Raji (cell line): ENCODE results near the gene FOXF1.

Experiments
- POLR2A ChIP-seq: IDR thresholded peaks from 2 replicates; pipeline ENCODE4 v1.6.1; 2011; ENCODE audit warnings: low read depth, low read length, control low read depth; ENCODE audit not compliant: insufficient read depth

Gene FOXF1

DNA sequence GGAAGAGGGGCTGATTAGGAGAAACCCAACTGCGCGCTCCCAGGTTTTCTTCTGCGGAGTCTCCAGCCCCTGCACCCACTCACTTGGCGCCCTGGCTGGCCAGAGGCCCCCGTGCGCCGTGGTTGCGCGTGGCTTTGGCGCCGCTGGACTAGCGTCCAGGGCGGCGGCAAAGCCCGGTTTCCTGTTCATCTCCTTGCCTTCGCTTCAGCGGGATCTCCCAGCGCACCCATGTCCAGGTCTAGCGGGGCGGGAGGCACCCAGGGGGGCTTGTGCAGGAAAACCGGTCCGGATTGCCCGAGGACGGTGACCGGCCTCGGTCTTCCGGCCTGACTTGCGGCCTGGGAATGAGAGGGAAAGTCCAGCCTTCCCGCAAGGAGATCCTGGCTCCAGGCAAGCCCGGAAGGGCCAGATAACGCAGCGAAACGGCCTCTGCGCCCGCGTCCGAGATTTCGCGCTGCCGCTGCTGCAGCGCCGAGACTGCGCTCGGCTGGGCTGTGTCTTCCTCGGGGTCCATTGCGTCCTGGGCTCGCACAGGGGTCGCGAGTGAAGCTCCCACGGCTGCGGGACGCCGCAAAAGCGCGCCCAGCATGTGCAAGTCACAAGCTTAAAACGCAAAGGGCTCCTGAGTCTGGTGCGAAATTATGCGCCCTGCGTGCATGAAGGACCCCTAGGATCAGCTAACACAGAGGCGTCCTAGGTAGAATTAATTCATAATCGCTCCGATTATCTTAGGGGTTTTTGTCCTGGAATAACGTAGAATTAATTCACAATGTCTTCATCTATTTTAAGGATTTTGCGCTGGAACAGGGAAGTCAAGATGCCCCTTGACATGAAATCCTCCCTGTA lies 5.7 kb downstream of the FOXF1 start:
- TF ChIP-seq POLR2A: no peak

DNA sequence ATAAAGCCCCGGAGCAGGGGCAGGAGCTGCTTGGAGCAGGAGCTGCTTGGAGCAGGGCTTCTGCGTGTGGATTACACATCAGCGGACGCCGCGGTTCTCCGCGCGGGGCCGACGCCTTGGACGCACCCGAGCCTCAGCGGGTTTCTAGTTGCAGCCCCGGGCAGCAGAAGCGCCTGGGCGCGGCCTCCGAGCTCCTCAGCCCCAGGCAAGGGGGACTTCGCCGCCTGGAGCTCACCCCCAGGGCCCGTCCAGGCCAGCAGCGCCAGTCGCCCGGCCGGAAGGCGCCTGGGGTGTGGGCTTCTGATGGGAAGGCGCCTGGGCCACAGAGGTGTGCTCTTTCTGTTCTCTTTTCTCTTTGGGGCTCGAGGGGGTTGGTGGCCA lies 6.3 kb downstream of the FOXF1 start:
- no peak for TF ChIP-seq POLR2A

DNA sequence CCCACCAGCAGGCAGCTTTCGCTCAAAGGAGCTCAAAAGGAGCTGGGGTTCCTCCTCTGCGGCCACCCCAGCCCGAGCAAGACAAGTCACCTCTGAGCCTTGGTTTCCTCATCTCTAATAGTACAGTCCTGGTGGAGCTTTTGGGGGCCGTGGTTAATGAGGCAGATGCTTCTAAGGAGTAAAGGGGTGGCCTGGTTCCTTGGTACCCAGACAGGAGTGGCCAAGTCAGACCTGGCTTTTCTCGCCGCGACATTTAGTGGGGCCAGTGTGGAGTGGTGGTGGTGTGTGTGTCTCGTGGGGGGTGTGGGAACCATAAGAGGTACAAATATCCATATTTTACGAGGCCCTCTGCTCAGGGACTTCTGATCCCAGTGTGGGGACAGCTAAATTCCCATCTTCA lies 6.7 kb downstream of the FOXF1 start:
- no peak for TF ChIP-seq POLR2A

DNA sequence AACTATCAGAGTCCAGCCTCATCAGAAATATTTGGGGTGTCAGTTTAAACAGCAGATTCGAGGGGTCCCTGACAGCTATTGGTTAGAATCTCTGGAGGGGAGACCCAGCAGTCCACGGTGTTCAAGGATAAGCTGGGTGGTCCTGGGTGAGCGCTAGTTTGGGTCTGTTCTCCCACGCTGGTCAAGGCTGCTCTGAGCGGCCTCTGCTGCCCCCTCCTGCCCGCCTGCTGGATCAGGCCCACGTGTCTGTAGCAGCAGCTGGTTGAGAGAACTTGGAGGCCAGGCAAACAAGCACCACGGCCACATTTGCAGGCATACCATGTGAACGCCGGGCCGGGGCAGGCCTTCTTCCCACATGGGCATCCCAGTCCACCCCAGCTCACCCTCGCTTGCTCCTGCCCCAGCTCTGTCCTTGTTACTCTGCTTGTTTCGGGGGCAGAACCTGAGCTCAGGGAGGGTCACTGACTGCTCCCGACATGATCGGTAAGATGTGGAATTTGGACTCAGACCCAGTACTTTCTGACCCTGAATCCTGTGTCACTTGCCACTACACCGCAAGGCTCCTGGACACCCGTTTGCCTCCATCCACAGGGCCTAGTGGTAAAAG lies 7.4 kb downstream of the FOXF1 start:
- TF ChIP-seq POLR2A: no peak

DNA sequence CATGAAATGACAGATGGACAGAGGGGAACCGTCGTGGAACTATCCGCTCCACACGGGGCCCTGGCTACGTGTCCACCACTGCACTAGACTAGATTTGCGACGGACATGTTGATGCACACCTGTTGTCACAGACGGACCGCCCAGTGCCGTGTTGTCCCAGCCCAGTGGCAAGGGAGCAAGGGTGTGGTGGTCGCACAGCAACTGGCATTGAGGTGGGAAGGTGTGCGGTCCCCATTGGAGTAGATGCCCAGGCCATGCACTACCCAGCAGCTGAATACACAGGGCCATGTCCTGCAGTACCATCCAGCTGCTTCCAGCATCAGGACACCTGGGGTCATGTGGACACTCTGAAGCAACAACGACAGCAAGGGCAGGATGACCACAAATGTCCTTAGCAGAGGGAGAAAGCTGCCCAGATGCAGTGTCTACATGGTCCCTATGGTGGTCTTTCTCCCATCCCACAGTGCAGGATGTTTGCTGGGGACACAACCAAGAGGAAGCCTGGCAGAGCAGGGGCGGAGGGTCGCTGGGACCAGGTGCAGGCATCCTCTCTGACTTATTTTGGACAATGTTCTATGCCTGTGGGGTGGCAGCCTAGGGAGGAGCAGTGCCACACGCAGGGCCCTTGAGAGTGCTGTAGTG lies 8.8 kb downstream of the FOXF1 start:
- TF ChIP-seq POLR2A: no peak

DNA sequence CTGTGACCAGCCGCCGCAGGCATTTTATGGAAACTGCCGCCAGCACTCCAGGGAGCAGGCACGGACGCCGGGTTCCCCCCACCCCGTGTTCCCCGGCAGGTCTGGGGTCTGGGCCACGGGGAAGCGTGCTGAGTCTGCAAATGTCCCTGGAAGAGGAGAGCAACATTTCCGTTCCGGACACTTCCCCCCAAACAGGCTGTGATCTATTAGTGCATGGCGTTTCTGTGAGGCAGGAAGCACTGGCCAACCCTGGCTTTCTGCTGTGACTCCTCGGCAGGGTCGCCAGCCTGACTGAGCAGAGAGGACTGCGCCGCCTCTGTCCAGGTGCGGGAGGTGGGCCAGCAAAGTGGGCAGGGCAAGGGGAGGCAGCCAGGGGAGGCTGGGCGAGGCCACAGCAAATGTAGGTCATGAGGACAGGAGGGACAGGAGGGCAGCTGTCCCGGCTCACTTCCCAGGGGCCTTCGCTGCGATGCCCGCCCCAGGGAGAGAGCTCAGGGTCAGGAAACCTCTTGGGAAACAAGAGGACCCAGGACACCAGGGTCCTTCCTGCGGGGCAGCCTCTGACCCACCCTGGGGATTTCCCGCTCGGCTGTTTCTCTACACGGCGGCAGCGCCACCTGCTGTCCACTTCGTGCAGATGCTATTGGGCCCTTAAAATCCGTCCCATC lies 9.5 kb downstream of the FOXF1 start:
- TF ChIP-seq POLR2A: no peak

DNA sequence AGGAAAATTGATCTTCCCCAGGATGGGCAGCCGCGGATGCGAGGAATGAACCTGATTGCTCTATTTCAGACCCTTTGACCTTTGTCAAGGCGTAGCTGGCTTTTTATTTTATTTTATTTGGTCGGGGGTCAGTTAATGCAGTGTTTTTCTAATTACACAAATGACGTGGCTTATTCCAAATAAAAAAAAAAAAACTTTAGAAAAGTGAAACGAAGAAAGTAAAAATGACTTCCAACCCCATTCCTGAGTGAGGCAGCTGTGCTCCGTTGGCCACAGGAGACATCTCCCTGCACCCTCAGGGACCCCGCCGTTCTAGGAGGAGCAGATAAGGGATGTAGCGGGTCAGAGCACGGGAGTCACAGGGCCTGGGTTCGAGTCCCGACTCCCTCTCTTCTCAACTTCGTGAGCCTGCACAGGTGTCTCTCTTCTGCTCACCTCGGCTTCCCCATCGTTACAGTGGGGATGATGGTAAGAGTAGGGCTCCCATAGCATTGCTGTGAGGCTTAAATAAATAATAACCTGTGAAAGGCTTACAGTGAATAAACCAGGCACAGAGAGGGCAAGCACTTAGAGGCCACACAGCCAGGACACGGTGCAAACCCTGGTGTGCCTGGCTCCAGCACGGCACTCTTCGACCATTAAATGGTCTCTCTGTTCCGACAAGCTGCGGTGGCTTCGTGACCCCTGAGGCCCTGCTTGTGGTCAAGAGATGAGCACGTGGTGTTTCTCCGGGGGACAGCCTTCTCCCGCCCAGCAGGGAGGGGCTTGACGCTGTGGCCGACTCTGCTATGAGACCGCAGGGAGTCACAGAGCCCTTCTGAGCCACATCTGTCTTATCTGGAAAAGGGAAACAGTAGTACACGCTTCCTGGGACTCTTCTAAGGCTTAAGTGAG lies 10.2 kb downstream of the FOXF1 start:
- no peak for TF ChIP-seq POLR2A

DNA sequence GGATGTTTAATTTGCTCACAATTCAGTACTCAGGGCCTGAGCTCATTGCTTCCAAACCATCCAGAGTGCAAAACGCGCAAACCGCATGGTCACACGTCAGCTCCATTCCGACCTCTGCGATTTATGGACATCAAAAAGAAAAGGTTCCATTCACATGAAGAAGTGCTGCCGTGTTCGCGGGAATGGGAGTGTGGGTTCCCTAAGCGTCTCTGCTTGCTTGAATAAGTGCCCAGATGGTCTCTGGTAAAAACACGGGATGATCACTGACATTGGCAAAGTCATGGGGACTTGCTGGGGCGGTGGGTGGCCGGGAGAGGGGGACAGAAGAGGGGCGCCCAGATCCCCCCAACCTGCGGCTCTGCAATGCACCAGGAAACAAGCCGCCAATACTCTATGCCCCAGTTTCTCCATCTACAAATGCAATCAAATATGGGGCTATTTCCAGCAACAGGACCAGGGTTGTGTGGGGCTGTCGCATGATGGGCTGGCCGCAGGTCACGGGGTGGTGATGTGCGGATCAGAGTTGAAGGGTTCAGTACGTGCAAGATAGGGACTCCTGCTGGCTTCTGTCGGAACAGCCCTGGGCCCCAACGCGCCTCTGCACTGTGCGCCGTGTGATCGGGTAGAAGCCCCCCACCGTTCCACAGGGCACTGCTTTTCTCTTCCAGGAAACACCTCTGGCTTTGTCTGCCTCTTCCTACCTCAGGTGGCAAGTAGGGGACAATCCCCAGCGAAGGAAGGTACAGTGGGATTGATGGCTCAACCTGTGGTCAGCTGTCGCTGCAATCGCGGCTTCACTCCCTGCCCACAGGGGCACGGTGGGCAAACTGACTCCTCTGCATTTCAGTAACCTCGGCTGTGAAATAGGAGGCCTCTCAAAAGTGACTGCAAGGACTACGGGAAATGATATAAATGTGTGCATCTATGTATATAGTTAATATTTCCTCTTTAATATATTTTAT lies 11.2 kb downstream of the FOXF1 start:
- no peak for TF ChIP-seq POLR2A

DNA sequence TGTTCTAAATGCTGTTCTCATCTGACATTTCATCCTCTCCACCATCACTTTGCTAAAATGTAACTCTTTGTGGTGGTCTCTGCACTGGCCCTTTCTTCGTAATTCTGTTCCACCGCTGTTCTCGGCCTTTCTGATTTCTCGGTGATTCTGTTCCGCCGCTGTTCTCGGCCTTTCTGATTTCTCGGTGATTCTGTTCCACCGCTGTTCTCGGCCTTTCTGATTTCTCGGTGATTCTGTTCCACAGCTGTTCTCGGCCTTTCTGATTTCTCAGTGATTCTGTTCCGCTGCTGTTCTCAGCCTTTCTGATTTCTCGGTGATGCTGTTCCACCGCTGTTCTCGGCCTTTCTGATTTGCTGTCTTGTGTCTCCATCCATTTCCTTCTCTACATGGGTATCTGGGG lies 12.3 kb downstream of the FOXF1 start:
- no peak for TF ChIP-seq POLR2A

DNA sequence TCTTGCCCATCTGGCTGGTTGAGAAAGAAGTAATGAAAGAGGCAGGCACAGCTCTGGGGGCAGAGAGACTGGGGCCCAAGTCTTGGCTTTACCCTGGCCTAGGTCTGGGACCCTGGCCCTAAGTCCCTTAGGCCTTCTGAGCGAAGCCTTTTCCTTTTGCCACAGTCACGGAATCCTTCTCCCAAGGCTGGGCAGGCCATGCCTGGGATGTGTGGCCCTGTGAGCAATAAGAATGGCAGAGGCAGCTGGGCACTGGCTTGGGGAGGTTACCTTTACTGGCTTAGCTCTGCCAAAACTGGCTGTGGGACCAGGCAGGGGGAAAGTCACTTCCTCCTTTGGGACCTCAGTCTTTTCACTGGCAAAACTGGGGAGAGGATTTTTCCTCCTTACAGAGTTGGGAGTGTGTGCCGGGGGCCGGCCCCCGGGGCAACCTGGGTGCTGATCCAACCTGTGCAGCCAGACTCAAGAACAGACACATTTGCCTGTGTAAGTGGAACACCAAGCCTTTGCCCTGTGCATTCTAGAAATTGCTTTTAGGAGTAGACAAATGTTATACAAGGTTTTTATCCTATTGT lies 12.9 kb downstream of the FOXF1 start:
- TF ChIP-seq POLR2A: no peak

DNA sequence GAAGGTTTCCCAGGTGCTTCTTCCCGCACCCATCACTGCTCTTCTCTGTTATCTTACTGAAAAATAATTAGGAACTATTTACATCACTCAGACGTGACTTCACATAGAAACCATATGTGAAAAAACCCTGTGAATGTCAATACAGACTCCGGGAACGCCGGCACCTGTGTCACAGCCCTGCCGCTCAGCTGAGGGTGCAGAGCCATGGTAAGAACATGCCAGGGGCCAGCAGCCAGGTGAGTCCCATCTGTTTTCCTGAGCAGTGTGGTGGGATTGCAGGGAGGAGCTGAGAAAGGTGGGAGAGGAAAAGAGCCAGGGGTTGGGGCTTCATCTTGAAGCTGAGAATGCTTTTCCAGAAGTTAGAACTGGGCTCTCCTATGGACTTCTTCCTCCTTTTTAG lies 13.7 kb downstream of the FOXF1 start:
- TF ChIP-seq POLR2A: no peak

DNA sequence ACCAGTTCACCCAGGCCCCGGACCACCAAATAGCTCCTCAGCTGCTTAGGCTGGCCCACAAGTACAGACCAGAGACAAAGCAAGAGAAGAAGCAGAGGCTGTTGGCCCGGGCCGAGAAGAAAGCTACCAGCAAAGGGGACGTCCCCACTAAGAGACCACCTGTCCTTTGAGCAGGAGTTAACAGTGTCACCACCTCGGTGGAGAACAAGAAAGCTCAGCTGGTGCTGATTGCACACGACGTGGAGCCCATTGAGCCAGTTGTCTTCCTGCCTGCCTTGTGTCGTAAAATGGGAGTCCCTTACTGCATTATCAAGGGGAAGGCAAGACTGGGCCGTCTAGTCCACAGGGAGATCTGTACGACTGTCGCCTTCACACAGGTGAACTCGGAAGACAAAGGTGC lies 15.4 kb downstream of the FOXF1 start:
- TF ChIP-seq POLR2A: no peak

DNA sequence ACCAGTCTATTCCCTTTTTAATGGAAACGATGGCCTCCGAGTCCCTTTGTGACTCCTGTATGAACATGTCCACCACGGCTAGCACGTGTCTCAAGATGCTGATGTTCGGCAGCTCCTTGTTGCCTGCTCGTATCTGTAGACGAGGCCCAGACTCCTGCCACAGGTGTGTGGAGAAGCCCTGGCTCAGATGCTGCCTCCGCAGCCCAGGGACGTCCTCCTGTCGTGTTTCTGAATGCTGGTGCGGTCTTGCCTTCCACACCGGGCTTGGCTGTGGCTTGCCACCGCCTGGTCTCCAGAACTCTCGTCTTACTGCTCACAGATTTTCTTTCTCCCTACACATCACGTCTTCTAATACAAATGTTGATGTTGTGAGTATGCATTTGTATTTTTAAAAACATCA lies 17.0 kb downstream of the FOXF1 start:
- TF ChIP-seq POLR2A: no peak
